Left lung (tissue), 10 donors: ENCODE data around the gene GUCY2F. TPM values are rescaled to one million over a fixed set of nuclear protein-coding genes. Genes with fewer than 3 reads are reported as not detected.

Experiments used
- ATAC-seq: fragments of 200-7000 bp; cut with Tn5 transposase; one replicate; pipeline ENCODE4 v1.9.1; 2020; ENCODE audit warnings: moderate library complexity
- DNase-seq, 4 donors: peaks; one replicate each; pipeline ENCODE4 v3.0.0-alpha.2; 2013 to 2020
- H3K27ac ChIP-seq, 2 donors: fragments of 200-600 bp; sonication (generic) in 1 of 2; one replicate each; pipeline versions ENCODE4 v1.5.0 to v1.8.0; 2020 to 2021
- H3K27me3 ChIP-seq, 2 donors: fragments of 200-600 bp; sonication (generic) in 1 of 2; one replicate each; pipeline versions ENCODE4 v1.5.0 to v1.8.0; 2020 to 2021
- H3K36me3 ChIP-seq, 2 donors: fragments of 200-600 bp; sonication (generic) in 1 of 2; one replicate each; pipeline versions ENCODE4 v1.5.0 to v1.8.0; 2020 to 2021
- H3K4me1 ChIP-seq, 2 donors: fragments of 200-600 bp; one replicate each; pipeline ENCODE4 v1.8.0; 2021
- H3K4me3 ChIP-seq, 2 donors: fragments of 200-600 bp; sonication (generic) in 1 of 2; one replicate each; pipeline versions ENCODE4 v1.5.0 to v1.8.0; 2020 to 2021; ENCODE audit warnings: mild to moderate bottlenecking in 1 of 2
- H3K9me3 ChIP-seq, 2 donors: fragments of 200-600 bp; sonication (generic) in 1 of 2; one replicate each; pipeline versions ENCODE4 v1.5.0 to v1.8.0; 2020 to 2021
- CTCF ChIP-seq, 2 donors: fragments of 200-600 bp; sonication (generic) in 1 of 2; IDR thresholded peaks; one replicate each; pipeline versions ENCODE4 v1.5.0 to v1.8.0; 2021; ENCODE audit warnings: antibody characterized with exemption in 2 of 2
- intact Hi-C, 2 donors: fragments of 100-400 bp; cut with DNase I; formaldehyde crosslinking; loops; one replicate each; pipeline versions ENCODE4 v1.11.2 to v1.14.2; 2022
- polyA plus RNA-seq, 6 donors: library from polyadenylated mRNA; unstranded; fragments of 120-200 nt; gene quantifications; one replicate each; pipeline ENCODE4 v1.2.1, GENCODE V29; 2013; ENCODE audit not compliant: insufficient read length in 6 of 6
- total RNA-seq, 2 donors: library from RNA; stranded (reverse); fragmentation: NEBNext Ultra II Directional; extraction: Animal tissue kit (Norgen Biotek cat#: 25700); gene quantifications; one replicate each; pipeline ENCODE4 v1.2.1, GENCODE V29; 2021
- donor health status: DM: no; HTN: yes; CAD: no.
- donor health status: DM: no; HTN: no; CAD: no.

GUCY2F gene
- total and polyA plus RNA-seq, 8 donors, result 0.03 to 0.10 TPM; not detected in 6

DNA sequence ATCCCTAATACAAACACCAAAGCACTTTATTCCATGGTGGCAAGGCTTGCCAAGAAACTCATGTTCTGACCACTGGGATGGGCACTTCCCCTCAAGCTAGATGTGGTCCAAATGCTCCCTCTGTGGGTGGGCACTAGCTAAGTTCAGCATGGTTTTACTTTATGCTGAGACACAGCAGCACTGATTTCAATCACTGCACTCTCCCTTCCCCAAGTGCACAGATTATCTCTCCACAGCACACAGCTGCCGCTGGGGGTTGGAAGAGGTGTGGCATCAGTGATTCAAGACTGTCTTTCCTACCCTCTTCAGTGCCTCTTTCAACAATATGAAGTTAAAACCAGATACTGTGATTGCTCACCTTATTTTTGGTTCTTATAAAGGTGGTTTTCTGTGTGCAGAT lies 16.5 kb upstream of the GUCY2F start:
- no peak overlapping the region for H3K4me3 ChIP-seq
- no peak overlapping the region for H3K27ac ChIP-seq
- no peaks in the 10 kb centered on the region for H3K36me3 ChIP-seq
- no peak for ATAC-seq
- H3K9me3 ChIP-seq, result no peaks in the 10 kb centered on the region
- no peaks in the 10 kb centered on the region for H3K4me1 ChIP-seq
- no peak for TF ChIP-seq CTCF (IDR thresholded peaks at IDR 0.05)
- intact Hi-C loops, result no loop called here
- peaks cover 0 to 12% of the 10 kb centered on the region in 2 donors for H3K27me3 ChIP-seq
- DNase-seq, result no peak

DNA sequence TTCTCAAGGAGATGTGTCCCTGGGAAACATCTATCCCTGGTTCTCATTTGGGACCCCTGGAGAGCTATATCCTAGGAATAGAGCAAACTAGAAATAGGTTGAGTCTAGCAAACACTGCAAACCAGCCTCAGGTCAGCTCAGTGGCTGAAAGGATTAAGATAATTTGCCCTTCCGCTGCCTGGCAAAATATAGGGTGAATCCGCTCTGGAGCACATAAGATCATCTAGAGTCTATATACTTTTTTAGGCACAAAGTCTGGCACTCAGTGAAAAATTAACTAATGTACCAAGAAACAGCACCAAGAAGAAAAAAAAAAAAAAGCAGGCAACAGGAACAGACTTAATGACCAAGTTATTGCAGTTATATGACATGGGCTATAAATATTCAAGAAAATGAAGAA lies 7.3 kb upstream of the GUCY2F start:
- Histone ChIP-seq H3K4me1 (no peaks in the 10 kb centered on the region), H3K36me3 (no peaks in the 10 kb centered on the region), H3K27me3 (no peaks in the 10 kb centered on the region), H3K27ac (no peak overlapping the region), H3K9me3 (no peaks in the 10 kb centered on the region), H3K4me3 (no peak overlapping the region)
- no peak for TF ChIP-seq CTCF (IDR thresholded peaks at IDR 0.05)
- no peak for ATAC-seq
- intact Hi-C loops, result loop anchor here in 1 of 2 donors (5.0 kb wide), 1 partner anchor 143 kb away; no protein-coding TSS in a partner anchor
- no peak for DNase-seq

DNA sequence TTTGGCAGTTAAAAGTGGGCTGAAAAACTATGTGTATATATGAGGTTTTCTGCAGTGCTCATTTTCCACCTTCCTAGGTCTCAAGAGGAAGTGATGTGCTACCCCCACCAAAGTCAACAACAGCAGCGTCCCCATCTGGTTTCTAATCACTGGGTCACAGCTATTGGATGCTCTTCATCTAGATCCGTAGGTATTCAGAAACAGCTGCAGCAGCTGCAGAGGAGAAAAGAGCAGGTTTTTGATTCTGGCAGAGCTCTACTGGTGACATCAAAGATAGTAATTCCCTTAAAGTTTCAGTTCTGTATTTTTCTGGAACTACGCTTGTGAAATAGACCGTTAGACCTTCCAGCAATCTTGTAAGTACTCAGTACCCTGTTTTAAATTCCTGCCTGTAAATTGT lies 5.8 kb upstream of the GUCY2F start:
- TF ChIP-seq CTCF (IDR thresholded peaks at IDR 0.05), result no peak
- no peaks in the 10 kb centered on the region for H3K9me3 ChIP-seq
- DNase-seq, result no peak
- H3K4me3 ChIP-seq, result no peak overlapping the region
- no peaks in the 10 kb centered on the region for H3K4me1 ChIP-seq
- ATAC-seq, result no peak
- intact Hi-C loops, result loop anchor here in 1 of 2 donors (5.0 kb wide), 1 partner anchor 145 kb away; no protein-coding TSS in a partner anchor
- H3K36me3 ChIP-seq, result no peaks in the 10 kb centered on the region
- H3K27ac ChIP-seq, result no peak overlapping the region
- peaks cover 0 to 11% of the 10 kb centered on the region in 2 donors for H3K27me3 ChIP-seq

DNA sequence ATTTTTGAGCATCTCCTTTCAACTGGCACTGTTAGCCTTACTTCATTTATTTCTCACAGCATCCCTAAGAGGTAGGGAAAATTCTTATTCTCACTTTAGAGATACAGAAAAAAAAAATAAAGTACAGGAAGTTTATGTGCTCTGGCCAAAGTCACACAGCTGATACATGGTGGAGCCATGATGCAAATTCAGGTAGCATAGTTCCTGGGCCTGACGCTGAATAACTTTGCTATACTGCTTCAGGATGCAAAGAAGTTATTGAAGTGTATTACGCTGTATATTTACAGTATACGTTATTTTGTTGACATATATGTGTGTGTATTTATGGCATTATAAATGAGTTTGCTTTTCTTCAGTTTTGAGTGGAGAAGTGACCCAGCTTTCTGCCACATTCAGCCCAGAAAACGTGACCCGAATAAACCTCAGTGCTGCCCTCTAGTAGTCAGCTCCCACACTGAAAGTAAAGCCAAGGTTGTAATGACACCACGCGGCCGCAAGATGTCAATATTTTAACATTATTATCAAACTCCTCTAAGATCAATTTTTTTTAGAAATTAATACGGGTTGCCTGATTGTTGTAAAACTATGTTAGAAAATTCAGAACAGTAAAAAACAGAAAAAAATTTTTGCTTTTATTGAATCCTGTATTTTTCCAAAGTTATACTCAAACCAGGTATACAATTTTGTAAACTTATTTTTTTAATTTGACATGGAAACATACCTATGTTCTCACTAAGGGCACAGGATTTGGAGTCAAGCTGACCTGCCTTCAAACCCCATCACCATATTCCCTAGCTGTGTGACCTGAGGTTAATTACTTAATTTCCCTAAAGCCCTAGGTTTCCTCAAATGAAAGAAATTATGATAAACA lies 3.8 kb upstream of the GUCY2F start:
- intact Hi-C loops, result loop anchor here in 1 of 2 donors (5.0 kb wide), 1 partner anchor 147 kb away; no protein-coding TSS in a partner anchor
- H3K4me3 ChIP-seq, result no peak overlapping the region

More for the DNA sequence above, 3.8 kb upstream of the GUCY2F start:
- no peaks in the 10 kb centered on the region for H3K4me1 ChIP-seq
- peak in 3 of 4 donors; percentile 53 to 70 (median 61) for DNase-seq
- H3K27ac ChIP-seq, result no peak overlapping the region
- TF ChIP-seq CTCF (IDR thresholded peaks at IDR 0.05), result peak; percentile 81 to 97
- H3K36me3 ChIP-seq, result no peaks in the 10 kb centered on the region
- peaks cover 0 to 11% of the 10 kb centered on the region in 2 donors for H3K27me3 ChIP-seq
- H3K9me3 ChIP-seq, result no peaks in the 10 kb centered on the region
- peak; percentile 96 for ATAC-seq
